ENCODE measurements around the gene SYTL3. TPM values are rescaled to one million over a fixed set of nuclear protein-coding genes. Genes with fewer than 3 reads are reported as not detected.

The SYTL3 gene
- total RNA-seq, 2 donors from 2014 or later, result 0.58 to 0.79 TPM

- no peak overlapping the region for H3K4me3 Mint-ChIP-seq
- Histone ChIP-seq H3K27me3 (ENCODE audit: control insufficient read depth, insufficient read depth, low read length, poor library complexity, severe bottlenecking) (peaks cover 11% of the 10 kb centered on the region), H3K36me3 (ENCODE audit: control insufficient read depth, insufficient read depth, low read length) (peaks cover 36% of the 10 kb centered on the region), H3K4me1 (ENCODE audit: control insufficient read depth, insufficient read depth, low read length) (peaks cover 3% of the 10 kb centered on the region), H3K27ac (ENCODE audit: low read depth, low read length) (no peak overlapping the region), H3K9ac (ENCODE audit: extremely low read depth, low read length, poor library complexity, severe bottlenecking) (no peak overlapping the region), H3K9me3 (ENCODE audit: control insufficient read depth, low read length) (no peaks in the 10 kb centered on the region), H3K4me3 (ENCODE audit: low read length) (peak overlapping the region; percentile 90)
- peaks cover 44% of the 10 kb centered on the region for H3K4me1 Mint-ChIP-seq
- no peak overlapping the region for H3K27ac Mint-ChIP-seq
- H3K36me3 Mint-ChIP-seq (ENCODE audit: low read depth), result peaks cover 18% of the 10 kb centered on the region
- peak; percentile 24 for DNase-seq
- no peak for TF ChIP-seq CTCF (conservative IDR thresholded peaks at IDR 0.05)
- H3K9me3 Mint-ChIP-seq, result no peaks in the 10 kb centered on the region
- 94% methylated on average over 6 to 8 of the region's 8 CpGs for WGBS, 2 experiments (ENCODE audit: insufficient coverage in 1 of 2, insufficient read length in 1 of 2)
- peaks cover 21% of the 10 kb centered on the region for H3K27me3 Mint-ChIP-seq (ENCODE audit: insufficient read depth)
These were observed 7.7 kb upstream of the SYTL3 start for GRCh38 chr6:158642097-158642601.

GRCh38 chr6:158643836-158644230, 6.0 kb upstream of the SYTL3 start:
- H3K27ac Mint-ChIP-seq, result peak overlapping the region; percentile 95
- peaks cover 3% of the 10 kb centered on the region for H3K4me1 ChIP-seq (ENCODE audit: control insufficient read depth, insufficient read depth, low read length)
- peaks cover 11% of the 10 kb centered on the region for H3K27me3 ChIP-seq (ENCODE audit: control insufficient read depth, insufficient read depth, low read length, poor library complexity, severe bottlenecking)
- 7 to 15% methylated on average over 8 to 21 of the region's 21 CpGs for WGBS, 2 experiments (ENCODE audit: insufficient coverage in 1 of 2, insufficient read length in 1 of 2)
- peaks cover 25% of the 10 kb centered on the region for H3K27me3 Mint-ChIP-seq (ENCODE audit: insufficient read depth)
- H3K36me3 Mint-ChIP-seq (ENCODE audit: low read depth), result peaks cover 9% of the 10 kb centered on the region
- DNase-seq, result no peak
- peaks cover 41% of the 10 kb centered on the region for H3K4me1 Mint-ChIP-seq
- peak overlapping the region; percentile 90 for H3K4me3 ChIP-seq (ENCODE audit: low read length)
- peak overlapping the region; percentile 84 for H3K4me3 Mint-ChIP-seq
- no peaks in the 10 kb centered on the region for H3K9me3 Mint-ChIP-seq
- TF ChIP-seq CTCF (conservative IDR thresholded peaks at IDR 0.05), result no peak
- H3K9ac ChIP-seq (ENCODE audit: extremely low read depth, low read length, poor library complexity, severe bottlenecking), result peak overlapping the region; percentile 93
- H3K36me3 ChIP-seq (ENCODE audit: control insufficient read depth, insufficient read depth, low read length), result peaks cover 30% of the 10 kb centered on the region
- H3K27ac ChIP-seq (ENCODE audit: low read depth, low read length), result peak overlapping the region; percentile 87
- H3K9me3 ChIP-seq (ENCODE audit: control insufficient read depth, low read length), result no peaks in the 10 kb centered on the region

GRCh38 chr6:158644231-158645063, 5.4 kb upstream of the SYTL3 start, which contains the start of gene DYNLT1:
DYNLT1 (minus strand) TSS chr6:158644743; CDS start chr6:158644708, 35 bp downstream.
- TF ChIP-seq CTCF (conservative IDR thresholded peaks at IDR 0.05), result no peak

More at GRCh38 chr6:158644231-158645063, 5.4 kb upstream of the SYTL3 start, which contains the start of gene DYNLT1:
- Histone ChIP-seq H3K9me3 (ENCODE audit: control insufficient read depth, low read length) (no peaks in the 10 kb centered on the region), H3K9ac (ENCODE audit: extremely low read depth, low read length, poor library complexity, severe bottlenecking) (peak within 1 kb of the TSS; percentile 93), H3K36me3 (ENCODE audit: control insufficient read depth, insufficient read depth, low read length) (peaks cover 30% of the 10 kb centered on the region), H3K27me3 (ENCODE audit: control insufficient read depth, insufficient read depth, low read length, poor library complexity, severe bottlenecking) (peaks cover 11% of the 10 kb centered on the region), H3K27ac (ENCODE audit: low read depth, low read length) (peak within 1 kb of the TSS; percentile 87), H3K4me1 (ENCODE audit: control insufficient read depth, insufficient read depth, low read length) (peaks cover 3% of the 10 kb centered on the region), H3K4me3 (ENCODE audit: low read length) (peak within 1 kb of the TSS; percentile 90)
- H3K36me3 Mint-ChIP-seq (ENCODE audit: low read depth), result peaks cover 8% of the 10 kb centered on the region
- peaks cover 25% of the 10 kb centered on the region for H3K27me3 Mint-ChIP-seq (ENCODE audit: insufficient read depth)
- H3K9me3 Mint-ChIP-seq, result no peaks in the 10 kb centered on the region
- peaks cover 35% of the 10 kb centered on the region for H3K4me1 Mint-ChIP-seq
- peak; percentile 98 for DNase-seq
- WGBS, 2 experiments (ENCODE audit: insufficient coverage in 1 of 2, insufficient read length in 1 of 2), result 0% methylated on average over 50 to 81 of the region's 81 CpGs
- peak within 1 kb of the TSS; percentile 95 for H3K27ac Mint-ChIP-seq
- H3K4me3 Mint-ChIP-seq, result peak within 1 kb of the TSS; percentile 84

Data from endodermal cell (in vitro differentiated cells).